Skeletal muscle cell (primary cell): ENCODE data around the gene ATXN7L3.
"Not testable (repeated sequence)": the region's sequence is repeated elsewhere in the genome, so short reads cannot be mapped to it uniquely, and the experiment has no call there.

Source experiments
- DNase-seq: peaks from one replicate; pipeline ENCODE4 v3.0.0-alpha.2; 2010; ENCODE audit warnings: low read depth
- H3K4me3 ChIP-seq: 2 replicates; pipeline ENCODE4 v1.5.1; 2011; ENCODE audit warnings: low read depth, mild to moderate bottlenecking, control low read depth, low read length, moderate library complexity

The ATXN7L3 gene

GRCh38 chr17:44199553-44200477 lies at the start of gene ATXN7L3:
Gene ATXN7L3, minus strand, starts transcription at chr17:44199884. Its CDS starts 1,814 bp downstream, at chr17:44198070.
- DNase-seq, result peak; percentile 93
- H3K4me3 ChIP-seq, result peak within 1 kb of the TSS; percentile 74

DNA sequence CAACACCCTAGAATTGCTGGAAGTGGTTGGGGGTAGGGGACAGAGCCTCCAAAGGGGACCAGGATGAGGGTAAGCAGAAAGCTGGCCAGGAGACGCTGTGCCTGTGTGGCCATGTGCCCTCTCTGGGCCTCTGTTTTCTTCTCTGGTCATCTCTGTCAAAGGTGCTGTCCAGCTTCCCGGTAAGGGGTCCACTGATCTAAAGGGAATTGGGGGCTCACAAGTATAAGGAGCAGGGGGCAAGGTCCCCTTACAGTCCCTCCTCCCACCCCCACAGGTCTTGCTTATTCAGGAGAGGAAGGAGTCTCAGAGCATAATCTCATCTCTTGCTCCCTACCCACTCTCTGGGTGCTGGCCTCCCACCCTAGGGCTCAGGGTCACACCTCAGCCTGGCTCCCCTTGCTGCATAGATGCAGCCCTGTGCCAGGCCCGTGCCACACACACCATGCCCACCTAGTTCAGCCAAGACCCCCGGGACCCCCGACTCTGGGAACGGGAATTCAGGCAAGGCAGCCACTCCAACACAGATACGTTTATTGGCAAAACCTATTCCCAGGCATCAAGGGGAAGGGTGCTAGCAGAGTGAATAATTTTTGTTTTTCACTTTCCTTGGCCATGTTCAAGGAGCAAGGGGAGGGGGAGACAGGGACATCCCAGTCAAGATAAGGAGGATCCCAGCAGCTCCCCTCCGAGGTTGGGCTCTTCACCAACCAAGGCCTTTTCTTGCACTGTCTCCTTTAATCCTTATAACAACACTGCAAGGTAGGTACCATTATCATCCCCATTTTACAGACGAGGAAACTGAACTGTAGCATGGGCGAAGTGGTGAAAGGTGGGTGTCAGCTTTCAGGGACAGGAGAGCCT lies 48.4 kb upstream of the ATXN7L3 start:
- no peak for DNase-seq
- H3K4me3 ChIP-seq, result no peak overlapping the region

DNA sequence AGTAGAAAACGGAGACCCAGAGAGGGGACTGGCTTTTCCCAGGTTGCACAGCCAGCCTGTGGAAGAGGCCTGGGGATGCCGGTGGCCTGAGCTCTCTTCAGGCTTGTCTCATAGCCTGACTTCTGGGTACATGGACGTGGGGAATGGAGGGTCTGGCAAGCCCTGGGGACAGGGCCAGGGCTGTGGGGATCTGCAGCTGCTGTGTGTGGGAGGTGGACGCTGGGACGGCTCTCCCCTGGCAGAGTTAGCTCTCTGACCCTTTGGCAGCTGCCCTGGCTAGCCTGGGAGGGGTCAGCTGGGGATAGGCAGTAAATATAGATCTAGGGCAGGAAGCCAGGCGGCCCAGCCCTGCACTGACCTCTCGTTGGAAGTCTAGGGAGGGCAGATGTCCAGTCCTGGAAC lies 47.8 kb upstream of the ATXN7L3 start:
- DNase-seq, result no peak
- H3K4me3 ChIP-seq, result no peak overlapping the region

DNA sequence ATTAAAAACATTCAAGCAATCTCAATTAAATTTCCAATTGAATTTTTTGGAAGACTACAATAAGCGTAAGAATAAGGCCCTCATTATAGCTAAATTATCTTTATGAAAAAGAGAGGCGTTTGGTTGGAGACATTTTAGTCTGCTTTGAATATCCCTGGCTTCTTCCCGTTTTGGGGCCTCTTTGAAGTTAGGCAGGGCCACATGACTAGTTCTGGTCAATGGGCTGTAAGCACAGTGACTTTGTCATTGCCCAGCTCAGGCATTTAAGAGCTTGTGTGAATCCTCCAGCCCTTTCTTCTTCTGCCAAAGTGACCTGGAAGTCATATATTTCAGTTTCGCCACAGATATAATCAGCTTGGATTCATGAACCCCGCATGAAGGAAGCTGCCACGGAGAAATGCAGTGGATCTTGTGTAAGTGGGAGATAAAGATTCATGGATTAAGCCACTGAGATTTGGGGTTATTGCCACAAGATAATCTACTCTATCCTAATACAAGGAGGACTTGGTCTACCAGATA lies 41.5 kb upstream of the ATXN7L3 start:
- no peak for DNase-seq
- no peak overlapping the region for H3K4me3 ChIP-seq

GRCh38 chr17:44237886-44238285 lies 38.2 kb upstream of the ATXN7L3 start:
- DNase-seq, H3K4me3 ChIP-seq: not testable (repeated sequence)

- no peak overlapping the region for H3K4me3 ChIP-seq
- no peak for DNase-seq
Observed at GRCh38 chr17:44236444-44236991, 36.8 kb upstream of the ATXN7L3 start.

DNA sequence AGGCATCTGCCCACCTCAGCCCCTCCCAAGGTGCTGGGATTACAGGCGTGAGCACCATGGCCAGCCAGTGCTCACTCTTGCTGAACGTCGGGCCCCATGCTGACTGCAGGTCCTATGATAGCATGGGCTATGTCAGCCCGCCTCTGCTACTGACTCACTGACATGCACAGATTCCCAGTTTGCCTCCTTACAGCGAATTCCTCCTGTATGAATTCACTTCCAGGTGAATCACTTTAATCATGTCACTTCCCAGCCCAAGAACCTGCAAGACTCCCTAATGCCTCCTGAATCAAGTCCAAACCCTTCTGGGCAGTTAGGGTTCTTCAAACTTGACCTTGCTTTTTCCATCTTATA lies 35.9 kb upstream of the ATXN7L3 start:
- no peak overlapping the region for H3K4me3 ChIP-seq
- no peak for DNase-seq

DNA sequence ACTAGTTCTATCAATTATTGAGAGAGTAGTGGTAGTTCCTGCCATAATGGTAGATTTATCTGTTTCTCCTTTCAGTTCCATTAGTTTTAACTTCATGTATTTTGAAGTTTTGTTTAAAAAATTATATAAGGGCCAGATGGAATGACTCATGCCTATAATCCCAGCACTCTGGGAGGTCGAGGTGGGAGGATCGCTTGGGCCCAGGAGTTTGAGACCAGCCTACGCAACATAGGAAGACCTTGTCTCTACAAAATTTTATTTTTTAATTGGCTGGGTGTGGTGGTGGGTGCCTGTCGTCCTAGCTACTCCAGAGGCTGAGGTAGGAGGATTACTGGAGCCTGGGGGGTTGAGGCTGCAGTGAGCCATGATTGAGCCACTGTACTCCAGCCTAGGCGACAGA lies 33.9 kb upstream of the ATXN7L3 start:
- no peak overlapping the region for H3K4me3 ChIP-seq
- DNase-seq, result no peak

GRCh38 chr17:44232061-44232460 lies 32.4 kb upstream of the ATXN7L3 start:
- H3K4me3 ChIP-seq, result no peak overlapping the region
- DNase-seq, result no peak

- no peak overlapping the region for H3K4me3 ChIP-seq
- DNase-seq, result no peak
Observed at GRCh38 chr17:44230140-44230539, 30.5 kb upstream of the ATXN7L3 start.

DNA sequence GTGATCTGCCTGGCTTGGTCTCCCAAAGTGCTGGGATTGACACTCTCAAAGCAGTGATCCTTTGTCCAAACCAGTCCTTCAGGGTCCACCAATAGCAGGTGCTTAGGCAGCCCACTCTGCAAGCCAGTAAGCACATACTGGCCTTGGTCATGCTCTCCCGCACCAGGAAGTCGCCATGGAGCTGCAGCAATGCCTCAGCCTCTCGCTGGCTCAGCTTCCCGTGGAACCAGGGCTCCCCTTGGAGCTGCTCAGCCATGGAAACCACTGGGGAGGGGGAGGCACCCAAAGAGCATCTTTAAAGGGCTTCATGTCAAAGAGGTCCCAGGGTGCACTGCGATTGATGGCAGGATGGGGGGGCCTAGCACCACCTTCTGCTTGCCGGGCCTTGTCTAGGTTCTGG lies 29.4 kb upstream of the ATXN7L3 start:
- H3K4me3 ChIP-seq, result no peak overlapping the region
- DNase-seq, result no peak

DNA sequence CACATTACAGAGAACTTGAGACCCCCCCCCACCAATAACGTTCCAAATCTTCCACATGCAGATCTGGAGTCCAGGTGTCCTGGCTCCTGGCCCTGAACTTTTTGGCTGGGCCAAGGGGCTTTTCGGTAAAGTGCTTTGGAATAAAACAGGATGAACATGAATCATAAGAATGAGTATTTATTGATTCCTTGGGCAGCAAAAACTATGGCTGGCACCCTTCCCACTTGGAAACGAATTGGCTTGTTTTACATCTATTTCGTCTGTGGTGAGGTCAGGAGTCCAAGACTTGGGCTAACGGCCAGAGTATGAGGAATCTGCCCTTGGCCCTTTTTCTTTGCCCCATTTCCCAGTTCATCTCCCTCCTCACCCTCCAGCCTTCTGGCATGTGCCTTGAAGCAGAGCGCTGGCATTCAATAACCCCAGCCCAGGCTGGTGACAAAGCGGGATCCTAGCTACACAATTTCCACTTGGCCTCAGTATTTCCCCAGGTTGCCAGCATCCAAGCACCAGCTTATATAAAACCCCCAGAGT lies 23.9 kb upstream of the ATXN7L3 start:
- no peak for DNase-seq
- no peak overlapping the region for H3K4me3 ChIP-seq

- peak overlapping the region; percentile 90 for H3K4me3 ChIP-seq
- DNase-seq, result peak; percentile 75
Observed at GRCh38 chr17:44222112-44222869, 22.6 kb upstream of the ATXN7L3 start.

GRCh38 chr17:44221862-44222111 lies 22.1 kb upstream of the ATXN7L3 start:
- DNase-seq, result no peak
- H3K4me3 ChIP-seq, result peak overlapping the region; percentile 90

GRCh38 chr17:44221084-44221861 lies 21.6 kb upstream of the ATXN7L3 start:
- peak overlapping the region; percentile 90 for H3K4me3 ChIP-seq
- peak; percentile 68 for DNase-seq

GRCh38 chr17:44220213-44221083 lies 20.8 kb upstream of the ATXN7L3 start:
- no peak for DNase-seq
- H3K4me3 ChIP-seq, result peak overlapping the region; percentile 90

DNA sequence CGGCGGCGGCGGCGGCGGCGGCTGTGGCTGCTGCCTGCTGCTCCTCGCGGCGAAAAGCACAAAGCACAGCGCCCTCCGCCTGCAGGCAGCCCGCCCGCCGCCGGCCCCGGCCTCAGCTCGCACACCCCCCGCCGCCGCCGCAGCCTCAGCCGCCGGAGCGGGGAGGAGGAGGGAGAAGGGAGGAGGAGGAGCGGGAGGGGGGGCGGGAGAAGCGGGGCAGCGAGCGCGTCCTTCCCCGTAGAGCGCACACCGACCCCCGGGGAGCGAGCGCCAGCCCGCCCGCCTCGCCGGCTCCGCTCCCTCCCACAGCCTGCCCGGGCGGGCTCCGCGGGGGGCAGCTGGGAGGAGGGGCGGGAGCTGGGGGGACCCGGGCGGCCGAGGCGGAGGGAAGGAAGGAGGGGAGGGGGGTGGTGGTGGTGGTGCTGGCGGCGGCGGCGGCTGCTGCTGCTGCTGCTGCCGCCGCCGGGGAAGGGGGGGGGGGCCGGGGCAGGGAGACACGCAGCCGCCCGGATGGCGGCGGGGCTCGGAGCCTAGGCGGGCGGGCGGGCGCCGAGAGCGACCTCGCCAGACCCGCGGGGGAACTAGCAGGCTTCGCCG lies 20.0 kb upstream of the ATXN7L3 start, which contains the start of gene UBTF:
UBTF (minus strand) TSS at position 60 of the 597 bp plus-strand sequence. CDS start 1,446 bp downstream, outside the sequence.
- peak within 1 kb of the TSS; percentile 90 for H3K4me3 ChIP-seq
- no peak for DNase-seq
